BJ (cell line): ENCODE results near the gene UBA6. TPM values are rescaled to one million over a fixed set of nuclear protein-coding genes. Genes with fewer than 3 reads are reported as not detected.

Experiments
- CTCF ChIA-PET: fragments of 350-600 bp; formaldehyde crosslinking; extraction: SDS; loops from one replicate; lab custom pipeline; 2021; ENCODE audit warnings: antibody characterized with exemption, inconsistent platforms; lab: Yijun Ruan, JAX
- POLR2A ChIA-PET: fragments of 300-600 bp; sonication (Branson Sonifier 250); formaldehyde crosslinking; extraction: SDS; loops from one replicate; lab custom pipeline; 2021; ENCODE audit warnings: antibody characterized with exemption; lab: Charles Lee
- DNase-seq: peaks from one replicate; pipeline ENCODE4 v3.0.0-alpha.2; 2011; ENCODE audit warnings: low read depth
- H3K27me3 ChIP-seq: 2 replicates; pipeline ENCODE4 v1.6.0; 2011; ENCODE audit warnings: low read length; ENCODE audit not compliant: control insufficient read depth, insufficient read depth
- H3K36me3 ChIP-seq: 2 replicates; pipeline ENCODE4 v1.5.1; 2011; ENCODE audit warnings: low read length; ENCODE audit not compliant: control insufficient read depth, insufficient read depth
- H3K4me3 ChIP-seq: 2 replicates; pipeline ENCODE4 v1.5.1; 2011; ENCODE audit warnings: low read depth, mild to moderate bottlenecking, control low read depth, low read length
- CTCF ChIP-seq: IDR thresholded peaks from 2 replicates; pipeline ENCODE4 v1.5.1; 2011; ENCODE audit warnings: low read depth, mild to moderate bottlenecking, control low read depth, inconsistent platforms, low read length, moderate library complexity; ENCODE audit not compliant: insufficient read depth
- polyA plus RNA-seq: library from polyadenylated mRNA; depleted of rRNA; stranded (reverse); fragments of >200 nt; gene quantifications from 2 replicates; pipeline ENCODE4 v1.2.3, GENCODE V29; 2011

Gene UBA6
- polyA plus RNA-seq, 1 experiment, result 34.9 TPM

- no peak for TF ChIP-seq CTCF
- H3K4me3 ChIP-seq, result no peak overlapping the region
- DNase-seq, result peak; percentile 37
- ChIA-PET POLR2A (no interaction called here), CTCF (no interaction called here)
- H3K27me3 ChIP-seq, result no peaks in the 10 kb centered on the region
- peaks cover 4% of the 10 kb centered on the region for H3K36me3 ChIP-seq
Measured at GRCh38 chr4:67634741-67635140, 66.2 kb downstream of the UBA6 start.

DNA sequence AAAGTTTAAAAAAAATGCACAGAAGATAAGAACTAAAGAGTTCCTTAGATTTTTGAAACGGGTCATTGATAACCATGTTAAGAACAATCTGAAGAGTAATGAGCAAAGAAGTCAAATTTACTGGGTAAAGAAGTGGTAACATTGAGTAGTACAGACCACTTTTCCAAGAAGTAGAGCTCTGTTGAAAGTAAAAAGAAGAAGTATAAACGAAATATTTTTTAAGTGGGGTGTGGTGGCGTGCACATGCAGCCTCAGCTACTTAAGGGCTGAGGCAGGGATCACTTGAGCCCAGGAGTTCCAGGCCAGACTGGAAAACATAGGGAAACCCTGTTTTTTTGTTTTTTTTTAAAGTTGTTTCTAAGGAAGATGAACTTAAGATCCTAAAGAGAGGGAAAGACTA lies 68.5 kb downstream of the UBA6 start:
- H3K27me3 ChIP-seq, result no peaks in the 10 kb centered on the region
- ChIA-PET CTCF (interaction anchor here (0.6 kb wide), 1 partner anchor 55 kb away, joined by 4 read pairs; no protein-coding TSS in a partner anchor), POLR2A (no interaction called here)
- H3K4me3 ChIP-seq, result no peak overlapping the region
- no peak for DNase-seq
- TF ChIP-seq CTCF, result no peak
- no peaks in the 10 kb centered on the region; the same call in 1 of the 2 replicates for H3K36me3 ChIP-seq

- peaks cover 2% of the 10 kb centered on the region; the same call in 1 of the 2 replicates for H3K36me3 ChIP-seq
- no peaks in the 10 kb centered on the region for H3K27me3 ChIP-seq
- H3K4me3 ChIP-seq, result no peak overlapping the region
- TF ChIP-seq CTCF, result no peak
- DNase-seq, result no peak
- ChIA-PET POLR2A (no interaction called here), CTCF (no interaction called here)
Measured at GRCh38 chr4:67624939-67625338, 76.0 kb downstream of the UBA6 start.

- TF ChIP-seq CTCF, result no peak
- H3K36me3 ChIP-seq, result peaks cover 1% of the 10 kb centered on the region; the same call in 1 of the 2 replicates
- no peaks in the 10 kb centered on the region for H3K27me3 ChIP-seq
- DNase-seq, result no peak
- POLR2A ChIA-PET, result no interaction called here
- CTCF ChIA-PET, result interaction anchor here (1.6 kb wide), 1 partner anchor 12 kb away, joined by 4 read pairs; no protein-coding TSS in a partner anchor
- no peak overlapping the region for H3K4me3 ChIP-seq
Measured at GRCh38 chr4:67616478-67616877, 84.5 kb downstream of the UBA6 start.

- ChIA-PET POLR2A (no interaction called here), CTCF (interaction anchor here (0.9 kb wide), 1 partner anchor 9 kb away, joined by 3 read pairs; no protein-coding TSS in a partner anchor)
- H3K27me3 ChIP-seq, result no peaks in the 10 kb centered on the region
- no peak overlapping the region for H3K4me3 ChIP-seq
- no peak for TF ChIP-seq CTCF
- H3K36me3 ChIP-seq, result peaks cover 1% of the 10 kb centered on the region; the same call in 1 of the 2 replicates
- DNase-seq, result no peak
Measured at GRCh38 chr4:67615119-67615518, 85.8 kb downstream of the UBA6 start.
